CD4-positive, alpha-beta T cell treated with Interleukin-6 at 100 ng/mL for 8 hours (primary cell): ENCODE results near the gene APPL2.
"Not testable (repeated sequence)": the region's sequence is repeated elsewhere in the genome, so short reads cannot be mapped to it uniquely, and the experiment has no call there.

ENCODE experiments used
- DNase-seq: peaks from one replicate; pipeline ENCODE4 v3.0.0-alpha.2; 2020; ENCODE audit warnings: mixed read lengths, low spot score

The APPL2 gene

DNA sequence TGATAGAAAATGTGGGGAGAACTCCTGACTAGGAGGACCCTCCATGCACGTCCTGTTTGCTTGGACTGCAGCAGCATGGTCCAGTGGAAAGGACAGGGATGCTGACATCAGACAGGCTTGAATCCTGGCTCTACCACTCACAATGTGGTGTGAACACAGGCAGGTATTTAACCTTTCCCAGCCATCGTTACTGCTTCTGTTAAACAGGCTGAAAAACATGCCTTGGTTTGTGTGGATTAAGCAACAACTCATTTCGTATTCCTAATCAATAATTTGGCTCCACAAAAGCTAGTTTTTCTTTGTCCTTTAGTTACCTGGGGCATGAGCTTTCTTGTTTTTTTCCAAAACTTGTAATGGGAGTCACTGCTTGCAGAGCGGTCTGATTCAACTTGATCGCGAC is 41.0 kb downstream of the APPL2 start:
- no peak for DNase-seq

DNA sequence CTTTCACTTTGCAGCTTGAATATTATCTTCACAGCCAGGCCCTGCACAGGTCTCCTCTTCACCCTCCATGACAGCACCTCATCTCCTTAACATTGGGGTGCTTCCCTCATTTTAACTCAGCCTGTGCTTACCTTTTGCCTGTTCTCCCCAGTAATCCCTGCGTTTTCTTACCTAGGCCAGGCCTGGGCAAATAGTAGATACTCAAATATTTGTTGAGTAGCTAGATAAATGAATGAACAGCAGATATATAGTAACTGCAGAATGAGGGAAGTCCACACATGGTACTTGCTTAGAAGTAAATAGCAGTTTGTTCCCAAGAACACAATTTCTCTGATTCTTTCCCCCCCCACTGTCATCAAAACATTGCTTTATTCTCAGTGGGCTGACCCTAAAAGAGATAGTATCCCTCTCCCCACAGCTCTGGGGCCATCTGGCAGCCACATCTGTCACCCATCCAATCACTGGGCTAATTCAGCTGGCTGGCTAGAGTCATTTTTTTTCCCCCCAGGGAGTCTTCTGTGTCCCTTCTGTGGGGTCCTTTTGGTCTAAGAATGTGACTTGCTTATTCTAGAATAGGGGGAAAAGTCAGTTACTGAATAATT is 43.2 kb downstream of the APPL2 start:
- DNase-seq, result no peak

DNA sequence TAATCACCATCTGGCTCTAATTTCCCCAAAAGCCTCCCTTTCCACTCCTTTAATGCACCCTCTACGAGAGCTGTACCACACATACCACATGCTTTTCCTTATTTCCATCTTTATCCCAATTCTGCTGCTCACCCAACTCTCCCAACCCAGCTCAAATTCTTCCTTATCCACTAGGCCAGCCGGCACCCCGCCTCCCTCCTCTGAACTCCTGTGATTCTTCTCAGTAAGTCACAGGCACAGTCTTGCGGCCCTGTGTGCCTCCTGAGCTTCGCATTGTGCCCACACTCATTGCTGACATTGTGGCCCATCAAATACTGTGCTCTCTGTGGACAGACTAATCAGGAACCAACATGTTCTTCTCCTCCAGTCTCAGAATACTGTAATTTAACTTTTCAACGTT is 45.4 kb downstream of the APPL2 start:
- DNase-seq, result no peak

DNA sequence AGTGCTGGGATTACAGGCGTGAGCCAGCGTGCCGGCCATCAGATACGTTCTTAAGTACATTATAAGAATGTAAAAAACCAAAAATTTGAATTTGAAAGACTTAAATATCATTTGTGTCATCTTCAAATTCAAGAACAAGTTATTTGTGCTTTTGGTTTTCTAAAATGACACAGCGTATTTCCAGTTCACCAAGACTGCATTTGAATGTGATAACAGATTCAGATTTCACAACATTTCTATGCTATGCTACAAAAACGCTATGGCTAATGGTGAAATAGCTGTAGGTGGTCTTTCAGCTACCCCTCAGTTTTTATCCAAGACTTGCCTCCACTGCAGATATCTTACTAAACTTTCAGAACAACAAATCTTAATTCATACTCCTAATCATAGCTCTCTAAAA is 46.7 kb downstream of the APPL2 start:
- no peak for DNase-seq

DNA sequence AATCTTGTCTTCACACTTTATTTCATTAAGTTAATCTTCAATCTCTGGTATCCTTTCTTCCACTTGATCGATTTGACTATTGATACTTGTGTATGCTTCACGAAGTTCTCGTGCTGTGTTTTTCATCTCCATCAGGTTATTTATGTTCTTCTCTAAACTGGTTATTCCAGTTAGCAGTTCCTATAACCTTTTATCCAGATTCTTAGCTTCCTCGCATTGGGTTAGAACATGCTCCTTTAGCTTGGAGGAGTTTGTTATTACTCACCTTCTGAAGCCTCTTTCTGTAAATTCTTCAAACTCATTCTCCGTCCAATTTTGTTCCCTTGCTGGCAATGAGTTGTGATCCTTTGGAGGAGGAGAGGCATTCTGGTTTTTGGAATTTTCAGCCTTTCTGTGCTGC is 52.0 kb downstream of the APPL2 start:
- not testable (repeated sequence) for DNase-seq

DNA sequence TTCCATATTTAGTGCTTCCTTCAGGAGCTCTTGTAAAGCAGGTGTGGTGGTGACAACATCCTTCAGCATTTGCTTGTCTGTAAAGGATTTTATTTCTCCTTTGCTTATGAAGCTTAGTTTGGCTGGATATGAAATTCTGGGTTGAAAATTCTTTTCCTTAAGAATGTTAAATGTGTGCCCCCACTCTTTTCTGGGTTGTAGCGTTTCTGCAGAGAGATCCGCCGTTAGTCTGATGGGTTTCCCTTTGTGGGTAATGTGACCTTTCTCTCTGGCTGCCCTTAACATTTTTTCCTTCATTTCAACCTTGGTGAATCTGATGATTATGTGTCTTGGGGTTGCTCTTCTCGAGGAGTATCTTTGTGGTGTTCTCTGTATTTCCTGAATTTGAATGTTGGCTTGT is 52.6 kb downstream of the APPL2 start:
- DNase-seq, result not testable (repeated sequence)

DNA sequence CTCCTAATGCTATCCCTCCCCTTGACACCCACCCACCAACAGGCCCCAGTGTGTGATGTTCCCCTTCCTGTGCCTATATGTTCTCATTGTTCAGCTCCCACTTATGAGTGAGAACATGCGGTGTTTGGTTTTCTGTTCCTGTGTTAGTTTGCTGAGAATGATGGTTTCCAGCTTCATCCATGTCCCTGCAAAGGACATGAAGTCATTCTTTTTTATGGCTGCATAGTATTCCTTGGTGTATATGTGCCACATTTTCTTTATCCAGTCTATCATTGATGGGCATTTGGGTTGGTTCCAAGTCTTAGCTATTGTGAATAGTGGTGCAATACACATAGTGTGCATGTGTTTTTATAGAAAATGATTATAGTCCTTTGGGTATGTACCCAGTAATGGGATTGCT is 56.9 kb downstream of the APPL2 start:
- DNase-seq, result not testable (repeated sequence)

DNA sequence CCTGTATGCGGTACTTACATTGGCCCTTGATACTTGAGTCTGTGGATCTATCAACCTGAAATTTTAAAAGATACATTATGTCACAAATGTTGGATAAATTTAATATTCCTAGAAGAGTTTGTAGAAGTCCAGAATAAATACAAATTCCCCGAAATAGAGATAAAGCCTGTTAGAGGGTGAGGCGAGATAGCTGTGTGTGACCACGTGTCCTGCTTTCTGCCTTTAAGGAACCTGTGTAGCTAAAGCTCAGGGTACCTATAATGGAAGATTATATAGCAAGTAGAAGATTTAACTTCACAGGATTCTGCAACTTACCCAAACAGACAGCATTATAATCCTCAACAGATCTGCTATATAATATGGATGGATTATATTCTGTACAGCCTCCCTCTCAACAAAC is 58.8 kb downstream of the APPL2 start:
- DNase-seq, result no peak

DNA sequence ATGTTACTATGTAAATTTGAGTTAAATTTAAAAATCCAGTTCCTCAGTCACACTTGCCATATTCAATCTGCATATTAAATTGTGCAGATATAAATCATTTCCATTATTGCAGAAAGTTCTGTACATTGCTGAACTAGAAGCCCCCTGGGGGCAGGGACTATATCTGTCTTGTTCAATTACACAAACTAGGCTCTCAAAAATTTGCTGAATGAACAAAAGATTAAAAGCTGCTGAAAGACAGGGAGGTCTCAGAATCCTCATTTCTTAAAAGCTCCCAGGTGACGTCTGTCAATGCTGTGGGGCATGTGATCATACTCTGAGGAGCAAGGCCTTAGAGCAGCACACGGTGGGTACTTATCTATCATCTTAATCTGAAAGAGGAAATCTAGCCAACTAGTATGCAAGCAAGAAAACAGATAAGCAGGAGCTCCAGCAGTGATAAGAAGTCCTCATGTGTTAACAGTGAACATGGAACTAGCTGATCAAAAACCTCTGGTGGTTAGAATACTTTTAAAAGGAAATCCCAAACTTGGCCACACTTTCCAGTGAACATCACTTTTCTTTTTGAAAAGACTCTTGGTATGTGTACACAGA is 60.5 kb downstream of the APPL2 start:
- no peak for DNase-seq

DNA sequence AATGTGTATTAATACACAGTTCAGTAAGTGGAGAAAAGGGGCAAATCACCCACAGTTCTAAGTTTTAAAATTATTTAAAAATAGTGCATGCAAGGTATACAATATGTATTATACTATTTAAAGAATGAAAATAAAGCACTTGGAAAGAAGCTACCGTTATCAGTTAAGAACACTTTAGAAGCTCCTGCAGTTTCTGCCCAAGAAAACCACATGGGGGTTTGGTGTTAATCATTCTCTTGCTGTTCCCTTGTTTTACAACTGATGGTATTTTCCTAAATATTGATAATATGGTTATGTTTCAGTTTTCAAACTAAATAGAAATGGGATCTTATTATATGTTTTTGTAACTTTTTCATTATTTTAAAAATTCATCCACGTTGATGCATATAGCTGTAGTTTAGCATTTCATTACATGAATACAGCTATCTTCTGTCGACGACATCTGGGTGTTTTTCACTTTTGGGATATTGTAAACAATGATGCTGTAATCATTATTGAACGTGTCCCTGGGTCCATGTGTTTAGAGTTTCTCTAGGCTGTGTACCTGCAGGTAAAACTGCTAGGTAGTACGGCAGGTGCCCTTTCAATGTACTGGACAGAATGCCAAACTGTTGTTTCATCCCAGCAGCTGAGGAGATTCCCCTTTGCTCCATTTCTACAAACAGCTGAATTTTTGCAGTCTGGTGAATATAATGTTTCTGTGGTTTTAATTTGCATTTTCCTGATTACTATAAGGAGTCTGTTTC is 64.1 kb downstream of the APPL2 start:
- DNase-seq, result no peak

DNA sequence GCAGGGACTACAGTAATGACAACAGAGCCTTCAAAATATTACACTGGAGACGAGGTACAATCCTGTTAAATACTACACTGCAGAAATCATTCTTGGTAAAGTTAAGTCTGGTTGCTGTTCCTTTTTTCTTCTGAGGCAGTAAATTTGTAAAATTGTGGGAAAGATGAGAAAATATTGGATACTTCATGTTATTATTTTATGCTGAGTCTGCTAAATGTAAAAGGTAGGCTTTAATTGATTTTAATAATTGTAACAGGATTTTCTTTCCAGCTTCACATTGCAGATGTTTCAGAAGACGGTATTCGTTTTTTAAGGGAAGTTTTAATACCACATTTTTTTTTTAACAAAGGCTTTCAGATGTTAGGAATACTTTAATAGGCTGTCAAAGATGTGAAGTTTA is 65.8 kb downstream of the APPL2 start:
- DNase-seq, result no peak

DNA sequence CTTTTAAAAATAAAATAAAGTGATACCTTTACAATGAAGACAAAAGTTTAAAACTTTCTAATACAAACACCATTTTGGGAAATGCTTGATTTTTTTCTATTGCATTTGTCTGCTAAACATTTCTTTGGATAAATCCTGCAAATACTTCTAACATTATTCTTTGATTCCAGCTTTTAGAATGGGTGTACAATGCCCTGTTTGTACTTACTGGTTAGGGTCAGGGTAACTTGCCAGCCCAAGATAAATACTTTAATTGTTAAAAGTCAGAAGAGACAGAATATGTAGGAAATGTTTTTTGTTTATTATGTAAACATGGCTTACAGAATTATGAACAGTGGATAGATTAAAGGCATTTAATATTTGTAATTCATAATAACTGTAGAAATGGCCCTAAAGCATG is 68.0 kb downstream of the APPL2 start:
- DNase-seq, result no peak

DNA sequence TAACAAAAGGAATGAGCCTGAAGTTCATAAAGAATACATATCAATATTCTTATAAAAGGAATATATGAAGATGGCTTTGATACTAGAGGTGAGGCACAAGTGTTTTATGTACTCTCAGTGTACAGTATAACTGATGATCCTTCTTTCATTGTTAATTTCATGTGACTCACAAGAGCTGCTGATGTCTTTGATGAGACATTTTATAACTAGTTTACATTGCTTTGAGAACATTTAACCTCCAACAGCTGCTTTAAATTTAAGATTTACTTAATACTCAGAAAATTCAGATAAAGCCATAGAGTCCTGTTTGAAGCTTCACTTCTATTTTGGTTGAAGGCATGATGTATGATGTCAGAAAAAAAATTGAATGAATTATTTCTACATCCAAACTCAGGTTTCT is 68.6 kb downstream of the APPL2 start:
- DNase-seq, result no peak

DNA sequence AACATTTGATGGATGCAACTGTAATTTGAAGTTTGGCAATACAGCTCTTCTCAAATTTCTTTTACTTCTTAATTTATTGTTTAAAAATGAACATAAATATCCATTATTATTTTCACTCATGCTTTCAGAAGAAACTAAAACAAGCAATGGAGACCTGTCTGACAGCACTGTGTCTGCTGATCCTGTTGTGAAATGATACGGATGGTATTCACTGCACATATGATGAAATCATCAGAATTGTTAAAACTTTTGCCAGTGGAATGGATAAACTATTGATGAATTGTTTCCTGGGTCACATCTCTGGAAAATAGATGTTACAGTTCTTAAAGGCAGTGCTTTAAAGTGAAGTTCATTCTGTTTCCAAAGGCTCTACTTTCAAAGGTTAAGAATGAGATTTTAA is 69.2 kb downstream of the APPL2 start:
- no peak for DNase-seq

DNA sequence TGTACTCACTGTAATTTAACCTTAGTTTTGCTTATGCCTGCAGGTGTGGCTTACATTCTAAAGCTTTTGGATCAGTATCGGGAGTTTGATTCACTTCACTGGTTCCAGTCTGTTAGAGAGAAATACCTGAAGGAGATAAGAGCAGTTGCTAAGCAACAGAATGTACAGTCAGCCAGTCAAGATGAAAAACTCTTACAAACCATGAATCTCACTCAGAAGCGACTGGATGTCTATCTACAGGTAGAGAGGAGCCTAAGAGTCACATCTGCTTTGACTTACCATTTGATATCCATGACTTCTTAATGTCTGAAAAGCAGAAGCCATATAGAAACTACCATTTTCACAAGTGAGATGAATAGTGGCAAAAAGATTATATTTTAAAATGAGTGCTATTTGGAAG is 71.9 kb downstream of the APPL2 start:
- DNase-seq, result no peak

DNA sequence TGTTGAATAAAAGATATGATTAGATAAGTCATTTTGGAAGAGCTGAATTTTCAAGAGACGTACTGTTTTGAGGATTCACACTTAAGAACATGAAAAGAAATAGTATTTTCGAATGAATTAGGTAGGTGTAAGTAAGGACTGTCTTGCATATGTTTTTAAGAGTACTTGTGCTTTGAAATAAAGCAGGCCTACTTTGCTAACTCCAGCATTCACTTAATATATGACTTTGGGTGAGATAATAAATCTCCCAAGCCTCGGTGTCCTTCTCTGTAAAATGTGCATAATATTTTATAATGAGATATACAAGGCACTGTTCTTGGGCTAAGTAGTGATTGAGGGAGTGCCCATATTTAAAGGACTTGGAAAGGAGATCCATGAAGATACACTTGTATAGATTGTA is 73.8 kb downstream of the APPL2 start:
- no peak for DNase-seq

DNA sequence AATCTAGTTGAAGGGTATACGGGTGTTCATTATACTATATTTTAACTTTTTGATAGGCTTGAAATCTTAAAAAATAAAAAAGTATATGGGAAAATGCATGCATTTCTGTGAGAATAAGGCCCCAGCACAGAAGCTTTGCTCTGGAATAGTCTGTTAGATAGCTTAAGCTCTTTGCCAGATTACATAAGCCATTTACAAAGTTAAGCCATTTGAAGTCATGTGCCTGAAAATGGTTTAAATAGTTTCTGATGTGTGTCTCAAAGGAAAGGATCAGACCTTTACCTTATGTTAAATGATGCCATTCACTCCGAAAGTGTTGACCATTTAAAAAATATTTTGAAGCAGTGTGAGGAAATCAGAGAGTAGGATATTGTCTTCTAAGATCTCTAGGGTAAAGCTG is 77.1 kb downstream of the APPL2 start:
- DNase-seq, result no peak

DNA sequence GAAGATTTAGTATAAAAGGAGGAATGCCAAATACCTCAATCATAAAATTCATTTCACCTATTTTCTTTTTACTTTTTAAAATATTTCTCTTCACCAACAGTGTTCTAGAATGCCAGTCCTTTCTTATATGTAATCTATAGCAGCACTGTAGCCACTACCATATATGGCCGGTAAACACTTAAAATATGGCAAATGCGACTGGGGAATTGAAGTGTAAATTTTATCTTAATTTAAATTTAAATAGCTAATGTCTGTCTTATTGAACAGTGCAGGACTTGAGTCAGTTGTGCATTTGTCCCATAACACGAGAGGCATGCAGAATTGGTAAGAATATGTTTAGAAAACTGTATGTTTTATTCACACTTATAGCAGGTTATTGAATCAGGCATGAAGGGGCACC is 78.4 kb downstream of the APPL2 start:
- DNase-seq, result no peak

DNA sequence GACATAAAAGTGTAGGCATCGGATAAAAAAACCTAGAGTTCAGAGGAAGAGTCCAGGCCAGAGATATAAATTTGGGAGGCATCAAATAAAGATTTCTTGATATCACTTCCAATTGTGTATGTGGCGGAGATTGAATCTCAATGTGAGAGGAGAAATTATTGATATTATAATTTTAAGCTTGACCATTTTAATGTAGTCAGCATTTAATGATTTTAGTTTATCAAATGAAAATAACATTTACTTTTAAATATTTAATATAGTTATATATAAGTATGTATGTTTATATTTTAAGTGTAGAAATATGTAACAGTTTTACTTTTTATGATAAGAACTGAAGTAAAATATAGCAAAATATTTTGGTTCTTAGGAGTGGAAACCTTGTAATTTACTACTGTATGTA is 79.7 kb downstream of the APPL2 start:
- DNase-seq, result no peak

DNA sequence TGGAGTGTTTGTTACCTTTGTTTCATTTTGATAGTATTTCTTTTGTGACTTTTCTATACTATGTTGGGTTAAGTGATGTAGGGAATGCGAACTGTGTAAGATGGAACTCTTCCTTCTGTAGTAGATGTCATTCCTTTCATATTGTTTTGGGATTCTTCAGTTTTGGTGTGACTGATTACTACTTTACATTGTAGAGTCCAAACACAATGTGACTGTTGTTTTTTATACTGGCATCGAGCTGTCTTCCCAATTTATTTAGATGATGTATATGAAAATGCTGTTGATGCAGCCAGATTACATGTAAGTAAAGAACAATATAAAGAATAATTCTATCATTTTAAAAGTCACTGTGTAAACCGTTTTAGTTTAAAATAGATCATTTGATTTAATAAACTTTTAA is 93.7 kb downstream of the APPL2 start:
- DNase-seq, result no peak

DNA sequence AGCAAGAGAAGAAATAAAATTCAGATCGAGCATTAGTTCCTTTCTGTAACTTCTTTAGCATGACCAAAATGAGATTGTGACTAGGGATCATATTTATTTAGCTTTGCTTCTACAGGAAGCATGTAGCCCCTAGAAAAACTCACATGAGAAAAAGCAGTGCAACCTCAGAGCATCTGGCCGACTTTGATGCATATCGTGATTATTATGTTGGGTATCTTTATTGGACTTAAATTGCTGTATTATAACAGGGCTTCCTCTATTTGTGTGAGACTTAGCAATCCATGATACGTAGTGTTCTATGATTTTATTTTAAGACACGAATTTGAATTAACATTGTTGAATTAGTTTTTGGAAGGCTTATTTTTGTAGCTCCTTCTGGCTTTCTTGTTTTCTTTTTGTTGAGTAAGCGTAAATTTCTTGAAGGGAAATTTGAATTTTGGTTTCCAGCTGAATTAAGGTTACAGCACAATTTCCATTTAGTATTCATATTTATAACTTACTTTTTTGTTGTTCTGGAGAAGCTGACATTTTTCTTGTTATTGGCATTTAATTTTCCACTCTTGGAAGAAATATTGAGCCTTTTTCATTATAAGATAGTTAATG is 94.6 kb downstream of the APPL2 start:
- no peak for DNase-seq

DNA sequence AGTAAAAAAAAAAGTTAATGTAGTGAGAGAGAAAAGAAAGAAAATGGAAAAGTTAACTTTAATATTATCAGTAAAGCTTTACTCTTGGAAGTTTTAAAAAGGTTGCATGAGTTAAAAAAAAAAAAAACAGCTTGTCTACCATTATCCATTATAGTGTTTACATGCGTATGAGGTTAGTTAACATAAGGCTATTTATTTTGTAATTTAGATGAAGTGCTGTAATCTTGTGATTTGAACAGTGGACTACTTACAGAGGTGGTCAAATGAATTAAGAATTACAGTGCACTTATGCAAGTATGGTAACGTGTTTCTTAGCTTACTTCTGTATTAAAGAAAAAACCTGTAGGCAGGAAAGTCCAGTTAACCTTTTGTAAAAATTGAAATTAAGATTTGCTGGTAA is 97.7 kb downstream of the APPL2 start:
- DNase-seq, result no peak
